NCI-H2029 (cell line): ENCODE measurements around the gene PELI2.

Experiments used
- DNase-seq: peaks from one replicate; lab custom pipeline; 2025; lab: John Stamatoyannopoulos, UW

PELI2 gene

DNA sequence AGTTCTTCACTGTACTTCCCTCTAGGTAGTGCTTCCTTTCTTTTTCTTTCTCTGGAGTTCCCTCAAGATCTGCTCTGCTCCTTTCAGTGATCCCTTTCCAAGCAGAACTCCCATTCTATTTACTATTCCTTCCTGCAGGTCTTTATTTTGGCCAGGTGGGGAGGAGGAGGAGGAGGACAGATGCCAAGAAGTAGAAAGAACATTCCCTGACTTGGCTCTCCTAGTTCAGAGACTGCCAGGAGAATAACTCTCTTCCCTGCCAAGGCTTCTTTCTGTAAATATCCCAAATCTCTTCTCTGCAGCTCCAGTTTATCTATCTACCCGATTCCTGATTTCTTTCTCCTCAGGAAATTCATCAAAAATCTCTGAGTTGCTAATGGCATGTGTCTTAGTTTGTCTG is 231.7 kb downstream of the PELI2 start:
- no peak for DNase-seq
